Neural crest cell (in vitro differentiated cells): Measurements from ENCODE around the gene LPP. TPM values are rescaled to one million over a fixed set of nuclear protein-coding genes. Genes with fewer than 3 reads are reported as not detected.

ENCODE experiments used
- DNase-seq: peaks from one replicate; pipeline ENCODE4 v3.0.0; 2021; ENCODE audit warnings: low read depth, mixed read lengths, low spot score
- H3K27ac Mint-ChIP-seq: one replicate; pipeline ENCODE4 v1.8.0; 2021; ENCODE audit warnings: mild to moderate bottlenecking, mixed read lengths; ENCODE audit not compliant: unreplicated experiment
- H3K27me3 Mint-ChIP-seq: 2 replicates; pipeline ENCODE4 v1.8.0; 2021; ENCODE audit warnings: low read depth, mild to moderate bottlenecking, mixed read lengths
- H3K36me3 Mint-ChIP-seq: 2 replicates; pipeline ENCODE4 v1.8.0; 2021; ENCODE audit warnings: low read depth, mild to moderate bottlenecking, mixed read lengths
- H3K4me1 Mint-ChIP-seq: 2 replicates; pipeline ENCODE4 v1.8.0; 2021; ENCODE audit warnings: mixed read lengths
- H3K4me3 Mint-ChIP-seq: one replicate; pipeline ENCODE4 v1.8.0; 2021; ENCODE audit warnings: mild to moderate bottlenecking, mixed read lengths
- H3K9me3 Mint-ChIP-seq: 2 replicates; pipeline ENCODE4 v1.8.0; 2021; ENCODE audit warnings: mixed read lengths
- CTCF ChIP-seq: fragments of 200-600 bp; sonication (generic); conservative IDR thresholded peaks from 2 replicates; pipeline ENCODE4 v1.5.0; 2021; ENCODE audit warnings: antibody characterized with exemption, mild to moderate bottlenecking
- total RNA-seq: library from RNA; stranded (reverse); gene quantifications from 2 replicates; pipeline ENCODE4 v1.2.1, GENCODE V29; 2021

The LPP gene
- total RNA-seq, 1 donor from 2014 or later, result 38.7 TPM

DNA sequence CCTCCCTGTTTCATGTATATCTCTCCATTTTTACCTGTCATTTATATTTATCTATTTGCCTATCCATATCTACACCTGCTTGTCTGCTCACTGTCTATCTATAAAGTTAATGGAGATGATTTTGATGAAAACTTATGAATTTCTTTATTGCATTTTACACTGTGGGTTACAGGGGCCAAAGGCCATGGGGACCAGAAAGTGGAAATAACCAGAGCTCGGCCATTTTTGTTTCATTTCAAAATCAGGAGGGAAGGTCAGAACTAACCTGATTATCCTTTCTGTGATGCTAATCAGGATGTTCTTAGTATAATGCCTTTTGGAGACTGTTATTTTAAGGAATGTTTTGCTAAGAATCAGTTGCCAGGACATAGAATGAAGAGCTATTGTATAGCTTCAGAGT lies 147.2 kb downstream of the LPP start:
- H3K4me3 Mint-ChIP-seq, result no peak overlapping the region
- H3K9me3 Mint-ChIP-seq, result no peaks in the 10 kb centered on the region
- H3K27me3 Mint-ChIP-seq, result no peaks in the 10 kb centered on the region
- H3K27ac Mint-ChIP-seq, result peak overlapping the region; percentile 76
- H3K4me1 Mint-ChIP-seq, result peaks cover 54% of the 10 kb centered on the region
- no peak for DNase-seq
- peaks cover 4% of the 10 kb centered on the region for H3K36me3 Mint-ChIP-seq
- TF ChIP-seq CTCF, result no peak

GRCh38 chr3:188303286-188303799 lies 149.4 kb downstream of the LPP start:
- peaks cover 4% of the 10 kb centered on the region for H3K36me3 Mint-ChIP-seq
- peaks cover 39% of the 10 kb centered on the region for H3K4me1 Mint-ChIP-seq
- TF ChIP-seq CTCF, result no peak
- no peak overlapping the region for H3K4me3 Mint-ChIP-seq
- H3K27ac Mint-ChIP-seq, result no peak overlapping the region
- no peaks in the 10 kb centered on the region for H3K27me3 Mint-ChIP-seq
- H3K9me3 Mint-ChIP-seq, result no peaks in the 10 kb centered on the region
- no peak for DNase-seq

- no peak overlapping the region for H3K4me3 Mint-ChIP-seq
- no peak for DNase-seq
- no peaks in the 10 kb centered on the region for H3K27me3 Mint-ChIP-seq
- H3K27ac Mint-ChIP-seq, result no peak overlapping the region
- H3K4me1 Mint-ChIP-seq, result peaks cover 34% of the 10 kb centered on the region
- H3K9me3 Mint-ChIP-seq, result no peaks in the 10 kb centered on the region
- TF ChIP-seq CTCF, result no peak
- H3K36me3 Mint-ChIP-seq, result peaks cover 4% of the 10 kb centered on the region
These were observed 149.9 kb downstream of the LPP start for GRCh38 chr3:188303823-188304222.

DNA sequence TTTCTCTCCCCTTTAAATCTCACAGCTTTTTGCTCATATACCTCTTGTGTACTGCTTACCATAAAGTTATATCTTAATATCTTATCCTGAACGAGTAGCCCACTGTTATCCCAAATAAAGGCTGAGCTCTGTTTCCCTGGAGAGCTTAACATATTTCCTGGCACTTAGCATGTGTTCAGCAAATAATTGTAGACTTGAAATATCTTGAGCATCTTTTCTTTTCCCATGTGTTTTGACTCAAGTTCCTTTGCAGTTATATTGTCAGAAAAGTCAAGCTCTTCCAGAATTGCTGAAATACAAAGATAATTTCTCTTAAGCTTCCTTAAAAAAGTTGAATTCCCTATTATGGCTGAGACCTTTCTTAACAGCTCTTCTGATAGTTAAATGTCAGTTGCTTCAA lies 150.5 kb downstream of the LPP start:
- Mint-ChIP-seq H3K9me3 (no peaks in the 10 kb centered on the region), H3K27me3 (no peaks in the 10 kb centered on the region), H3K4me3 (no peak overlapping the region), H3K36me3 (peaks cover 4% of the 10 kb centered on the region), H3K27ac (no peak overlapping the region), H3K4me1 (peaks cover 29% of the 10 kb centered on the region)
- TF ChIP-seq CTCF, result no peak
- no peak for DNase-seq

GRCh38 chr3:188305220-188305619 lies 151.3 kb downstream of the LPP start:
- Mint-ChIP-seq H3K4me3 (no peak overlapping the region), H3K27me3 (no peaks in the 10 kb centered on the region), H3K4me1 (peaks cover 34% of the 10 kb centered on the region), H3K36me3 (peaks cover 5% of the 10 kb centered on the region), H3K9me3 (no peaks in the 10 kb centered on the region), H3K27ac (no peak overlapping the region)
- DNase-seq, result no peak
- no peak for TF ChIP-seq CTCF
